ENCODE data around the gene COMT.

Gene COMT

DNA sequence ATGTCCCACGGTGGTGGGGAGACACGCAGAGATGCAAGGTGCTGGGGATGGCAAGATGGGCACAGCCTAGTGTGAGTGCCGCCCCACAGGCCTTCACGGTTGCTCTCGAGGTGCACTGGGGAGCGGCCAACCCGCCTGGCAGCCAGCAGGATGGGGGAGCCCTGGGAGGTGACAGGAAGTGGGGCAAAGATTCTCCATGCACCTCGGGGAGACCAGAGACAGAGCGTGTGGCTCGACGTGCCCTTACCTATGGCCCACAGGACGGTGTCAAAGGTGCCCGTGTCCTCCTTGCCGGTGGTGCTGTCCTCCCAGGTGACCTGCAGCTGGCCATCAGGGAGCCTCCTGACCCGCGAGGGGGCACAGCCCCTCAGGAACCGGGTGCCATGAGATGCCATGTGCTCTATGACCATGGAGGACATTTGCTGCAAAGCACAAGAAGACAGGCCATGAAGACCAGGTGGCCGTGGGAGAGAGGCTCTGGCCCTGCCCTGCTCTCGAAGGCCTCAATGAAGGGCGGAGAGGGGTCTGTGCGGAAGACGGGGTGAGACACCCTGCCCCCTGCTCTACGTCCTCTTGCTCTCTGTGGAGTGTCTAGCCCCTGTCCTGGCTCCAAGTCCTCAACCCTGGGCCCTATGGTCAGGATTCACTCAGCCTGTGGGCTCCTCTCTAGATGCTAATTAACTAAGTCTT lies 46.3 kb upstream of the COMT start:
- Histone ChIP-seq H3K4me1 (ENCODE audit: control insufficient read depth in 2 of 2, insufficient read depth in 1 of 2, low read depth in 1 of 2, low read length in 2 of 2) (peaks cover 32 to 35% of the 10 kb centered on the region in 2 donors), H4K91ac (ENCODE audit: low read depth, low read length, poor library complexity) (peak overlapping the region; percentile 68)
- no CpG with 5 or more reads among the region's 23 CpGs for WGBS, 2 donors (ENCODE audit: extremely low coverage in 2 of 2, insufficient read length in 2 of 2, insufficient replicate concordance in 1 of 2)

GRCh38 chr22:19896665-19897355 lies 44.8 kb upstream of the COMT start:
- H2AFZ ChIP-seq (ENCODE audit: low read length), result no peak overlapping the region
- H4K91ac ChIP-seq (ENCODE audit: low read depth, low read length, poor library complexity), result peak overlapping the region; percentile 61
- peak overlapping the region; percentile 53 for H2BK120ac ChIP-seq (ENCODE audit: low read depth, low read length)
- H3K4me3 ChIP-seq (ENCODE audit: low read length in 2 of 2), result no peak overlapping the region
- peak overlapping the region; percentile 55 for H3K4ac ChIP-seq (ENCODE audit: low read length)
- H2BK5ac ChIP-seq (ENCODE audit: low read length), result peak overlapping the region; percentile 39
- H2BK15ac ChIP-seq (ENCODE audit: low read length), result peak overlapping the region; percentile 72
- H4K8ac ChIP-seq (ENCODE audit: low read depth, low read length), result no peak overlapping the region
- peak overlapping the region; percentile 84 for H3K18ac ChIP-seq (ENCODE audit: low read length)
- no peaks in the 10 kb centered on the region for H3K27me3 ChIP-seq (ENCODE audit: control insufficient read depth in 3 of 3, insufficient read depth in 3 of 3, low read depth in 1 of 3, low read length in 3 of 3)
- peak overlapping the region; percentile 94 for H2AK5ac ChIP-seq (ENCODE audit: low read depth, low read length)
- H3K14ac ChIP-seq (ENCODE audit: low read length), result peak overlapping the region; percentile 77
- H3K23ac ChIP-seq (ENCODE audit: low read depth, low read length, poor library complexity), result peak overlapping the region; percentile 60
- DNase-seq (ENCODE audit: low spot score), result no peak
- WGBS, 2 donors (ENCODE audit: extremely low coverage in 2 of 2, insufficient read length in 2 of 2, insufficient replicate concordance in 1 of 2), result no CpG with 5 or more reads among the region's 15 CpGs
- H3K9me3 ChIP-seq (replicated peaks in 1 of 2; ENCODE audit: control insufficient read depth in 2 of 2, insufficient read depth in 1 of 2, low read depth in 1 of 2, low read length in 2 of 2), result no peaks in the 10 kb centered on the region
- peak overlapping the region; percentile 26 for H3K9ac ChIP-seq (ENCODE audit: low read depth, low read length, poor library complexity)
- H3K4me2 ChIP-seq (ENCODE audit: insufficient read depth, low read length, poor library complexity, severe bottlenecking), result no peak overlapping the region
- peak overlapping the region; percentile 53 for H2BK12ac ChIP-seq (ENCODE audit: low read length)
- H3K4me1 ChIP-seq (ENCODE audit: control insufficient read depth in 2 of 2, insufficient read depth in 1 of 2, low read depth in 1 of 2, low read length in 2 of 2), result peaks cover 20 to 27% of the 10 kb centered on the region in 2 donors
- H3K79me1 ChIP-seq (ENCODE audit: low read depth, low read length), result peaks cover 3% of the 10 kb centered on the region
- no peak overlapping the region for H3K27ac ChIP-seq (replicated peaks; ENCODE audit: low read length)
- no peaks in the 10 kb centered on the region for H3K36me3 ChIP-seq (replicated peaks in 1 of 2; ENCODE audit: control insufficient read depth in 2 of 2, insufficient read depth in 2 of 2, low read length in 2 of 2)

More for the DNA sequence above, 46.3 kb upstream of the COMT start:
- no peak overlapping the region for H2BK120ac ChIP-seq (ENCODE audit: low read depth, low read length)
- DNase-seq (ENCODE audit: low spot score), result no peak
- peak overlapping the region; percentile 30 for H2BK15ac ChIP-seq (ENCODE audit: low read length)
- H3K9me3 ChIP-seq (replicated peaks in 1 of 2; ENCODE audit: control insufficient read depth in 2 of 2, insufficient read depth in 1 of 2, low read depth in 1 of 2, low read length in 2 of 2), result no peaks in the 10 kb centered on the region
- H3K36me3 ChIP-seq (replicated peaks in 1 of 2; ENCODE audit: control insufficient read depth in 2 of 2, insufficient read depth in 2 of 2, low read length in 2 of 2), result no peaks in the 10 kb centered on the region
- H3K4me3 ChIP-seq (ENCODE audit: low read length in 2 of 2), result no peak overlapping the region
- H3K27ac ChIP-seq (replicated peaks; ENCODE audit: low read length), result no peak overlapping the region
- no peaks in the 10 kb centered on the region for H3K27me3 ChIP-seq (ENCODE audit: control insufficient read depth in 3 of 3, insufficient read depth in 3 of 3, low read depth in 1 of 3, low read length in 3 of 3)
- H3K18ac ChIP-seq (ENCODE audit: low read length), result peak overlapping the region; percentile 2
- H3K79me1 ChIP-seq (ENCODE audit: low read depth, low read length), result peaks cover 3% of the 10 kb centered on the region
- H3K23ac ChIP-seq (ENCODE audit: low read depth, low read length, poor library complexity), result peak overlapping the region; percentile 76
- H2AFZ ChIP-seq (ENCODE audit: low read length), result no peak overlapping the region
- H4K8ac ChIP-seq (ENCODE audit: low read depth, low read length), result no peak overlapping the region
- H3K4me2 ChIP-seq (ENCODE audit: insufficient read depth, low read length, poor library complexity, severe bottlenecking), result no peak overlapping the region
- H3K14ac ChIP-seq (ENCODE audit: low read length), result no peak overlapping the region
- no peak overlapping the region for H3K9ac ChIP-seq (ENCODE audit: low read depth, low read length, poor library complexity)
- no peak overlapping the region for H2BK12ac ChIP-seq (ENCODE audit: low read length)
- H2AK5ac ChIP-seq (ENCODE audit: low read depth, low read length), result no peak overlapping the region
- no peak overlapping the region for H3K4ac ChIP-seq (ENCODE audit: low read length)
- peak overlapping the region; percentile 1 for H2BK5ac ChIP-seq (ENCODE audit: low read length)

GRCh38 chr22:19897726-19898125 lies 43.8 kb upstream of the COMT start:
- peak overlapping the region; percentile 10 for H3K14ac ChIP-seq (ENCODE audit: low read length)
- H3K27ac ChIP-seq (replicated peaks; ENCODE audit: low read length), result no peak overlapping the region
- no CpG with 5 or more reads among the region's 16 CpGs for WGBS, 2 donors (ENCODE audit: extremely low coverage in 2 of 2, insufficient read length in 2 of 2, insufficient replicate concordance in 1 of 2)
- no peaks in the 10 kb centered on the region for H3K9me3 ChIP-seq (replicated peaks in 1 of 2; ENCODE audit: control insufficient read depth in 2 of 2, insufficient read depth in 1 of 2, low read depth in 1 of 2, low read length in 2 of 2)
- no peak overlapping the region for H2BK5ac ChIP-seq (ENCODE audit: low read length)
- no peak overlapping the region for H2AFZ ChIP-seq (ENCODE audit: low read length)
- no peaks in the 10 kb centered on the region for H3K36me3 ChIP-seq (replicated peaks in 1 of 2; ENCODE audit: control insufficient read depth in 2 of 2, insufficient read depth in 2 of 2, low read length in 2 of 2)
- H4K8ac ChIP-seq (ENCODE audit: low read depth, low read length), result no peak overlapping the region
- no peak for DNase-seq (ENCODE audit: low spot score)
- peak overlapping the region; percentile 56 for H3K18ac ChIP-seq (ENCODE audit: low read length)
- H3K4me3 ChIP-seq (ENCODE audit: low read length in 2 of 2), result no peak overlapping the region
- peaks cover 15 to 25% of the 10 kb centered on the region in 2 donors for H3K4me1 ChIP-seq (ENCODE audit: control insufficient read depth in 2 of 2, insufficient read depth in 1 of 2, low read depth in 1 of 2, low read length in 2 of 2)
- H2BK12ac ChIP-seq (ENCODE audit: low read length), result peak overlapping the region; percentile 28
- H2BK120ac ChIP-seq (ENCODE audit: low read depth, low read length), result no peak overlapping the region
- no peak overlapping the region for H3K4ac ChIP-seq (ENCODE audit: low read length)
- H2BK15ac ChIP-seq (ENCODE audit: low read length), result peak overlapping the region; percentile 60
- no peaks in the 10 kb centered on the region for H3K27me3 ChIP-seq (ENCODE audit: control insufficient read depth in 3 of 3, insufficient read depth in 3 of 3, low read depth in 1 of 3, low read length in 3 of 3)
- H3K23ac ChIP-seq (ENCODE audit: low read depth, low read length, poor library complexity), result peak overlapping the region; percentile 60
- no peak overlapping the region for H3K4me2 ChIP-seq (ENCODE audit: insufficient read depth, low read length, poor library complexity, severe bottlenecking)
- peak overlapping the region; percentile 76 for H2AK5ac ChIP-seq (ENCODE audit: low read depth, low read length)
- H3K79me1 ChIP-seq (ENCODE audit: low read depth, low read length), result peaks cover 3% of the 10 kb centered on the region
- H3K9ac ChIP-seq (ENCODE audit: low read depth, low read length, poor library complexity), result no peak overlapping the region
- no peak overlapping the region for H4K91ac ChIP-seq (ENCODE audit: low read depth, low read length, poor library complexity)

GRCh38 chr22:19898145-19898544 lies 43.4 kb upstream of the COMT start:
- no peak overlapping the region for H3K9ac ChIP-seq (ENCODE audit: low read depth, low read length, poor library complexity)
- peaks cover 15 to 25% of the 10 kb centered on the region in 2 donors for H3K4me1 ChIP-seq (ENCODE audit: control insufficient read depth in 2 of 2, insufficient read depth in 1 of 2, low read depth in 1 of 2, low read length in 2 of 2)
- H4K8ac ChIP-seq (ENCODE audit: low read depth, low read length), result no peak overlapping the region
- H3K27me3 ChIP-seq (ENCODE audit: control insufficient read depth in 3 of 3, insufficient read depth in 3 of 3, low read depth in 1 of 3, low read length in 3 of 3), result no peaks in the 10 kb centered on the region
- H2AK5ac ChIP-seq (ENCODE audit: low read depth, low read length), result peak overlapping the region; percentile 76
- H2BK5ac ChIP-seq (ENCODE audit: low read length), result no peak overlapping the region
- H3K23ac ChIP-seq (ENCODE audit: low read depth, low read length, poor library complexity), result peak overlapping the region; percentile 67
- H2AFZ ChIP-seq (ENCODE audit: low read length), result no peak overlapping the region
- DNase-seq (ENCODE audit: low spot score), result no peak
- H2BK12ac ChIP-seq (ENCODE audit: low read length), result no peak overlapping the region
- WGBS, 2 donors (ENCODE audit: extremely low coverage in 2 of 2, insufficient read length in 2 of 2, insufficient replicate concordance in 1 of 2), result no CpG with 5 or more reads among the region's 7 CpGs
- H2BK120ac ChIP-seq (ENCODE audit: low read depth, low read length), result no peak overlapping the region
- no peak overlapping the region for H3K18ac ChIP-seq (ENCODE audit: low read length)
- no peak overlapping the region for H3K4me3 ChIP-seq (ENCODE audit: low read length in 2 of 2)
- H3K36me3 ChIP-seq (replicated peaks in 1 of 2; ENCODE audit: control insufficient read depth in 2 of 2, insufficient read depth in 2 of 2, low read length in 2 of 2), result no peaks in the 10 kb centered on the region
- H2BK15ac ChIP-seq (ENCODE audit: low read length), result peak overlapping the region; percentile 60
- no peak overlapping the region for H3K14ac ChIP-seq (ENCODE audit: low read length)
- H3K4me2 ChIP-seq (ENCODE audit: insufficient read depth, low read length, poor library complexity, severe bottlenecking), result no peak overlapping the region
- H3K4ac ChIP-seq (ENCODE audit: low read length), result no peak overlapping the region
- no peak overlapping the region for H3K27ac ChIP-seq (replicated peaks; ENCODE audit: low read length)
- no peak overlapping the region for H4K91ac ChIP-seq (ENCODE audit: low read depth, low read length, poor library complexity)
- peaks cover 3% of the 10 kb centered on the region for H3K79me1 ChIP-seq (ENCODE audit: low read depth, low read length)
- H3K9me3 ChIP-seq (replicated peaks in 1 of 2; ENCODE audit: control insufficient read depth in 2 of 2, insufficient read depth in 1 of 2, low read depth in 1 of 2, low read length in 2 of 2), result no peaks in the 10 kb centered on the region

All from neuronal stem cell (in vitro differentiated cells).